ENCODE data around the gene SLC15A3. TPM values are rescaled to one million over a fixed set of nuclear protein-coding genes. Genes with fewer than 3 reads are reported as not detected.

The SLC15A3 gene
- total and polyA plus RNA-seq, 4 donors = 9.0 to 20.9 (median 16.3) TPM

- no peak overlapping the region for H3K4me3 ChIP-seq (ENCODE audit: low read depth in 1 of 3, low read length in 3 of 3)
- WGBS = 77% methylated on average over 6 of the region's 6 CpGs
- peaks cover 0 to 6% (median 0%) of the 10 kb centered on the region in 4 donors for H3K27me3 ChIP-seq (ENCODE audit: control insufficient read depth in 4 of 4, insufficient read depth in 4 of 4, low read length in 3 of 4)
- no peak overlapping the region for H3K9ac ChIP-seq (ENCODE audit: low read depth in 1 of 2, low read length in 2 of 2)
- peaks cover 0 to 2% (median 0%) of the 10 kb centered on the region in 4 donors for H3K4me1 ChIP-seq (ENCODE audit: control insufficient read depth in 4 of 4, insufficient read depth in 4 of 4, low read length in 3 of 4)
- no peak for TF ChIP-seq FOXA2 (IDR thresholded peaks at IDR 0.05)
- TF ChIP-seq CTCF (IDR thresholded peaks at IDR 0.05; ENCODE audit: low read depth, low read length, missing input control) = no peak
- TF ChIP-seq SP1 (IDR thresholded peaks at IDR 0.05) = no peak
- no peak for TF ChIP-seq RAD21 (IDR thresholded peaks at IDR 0.05)
- TF ChIP-seq ZBTB33 (IDR thresholded peaks at IDR 0.05) = no peak
- no peak for TF ChIP-seq REST (IDR thresholded peaks at IDR 0.05)
- TF ChIP-seq HNF4G (IDR thresholded peaks at IDR 0.05) = no peak
- no peak for TF ChIP-seq GABPA (IDR thresholded peaks at IDR 0.05 in 1 of 2, conservative IDR thresholded peaks at IDR 0.05 in 1 of 2)
- TF ChIP-seq MAX (IDR thresholded peaks at IDR 0.05) = no peak
- TF ChIP-seq RXRA (IDR thresholded peaks at IDR 0.05) = no peak
- no peak for TF ChIP-seq NR2F2 (IDR thresholded peaks at IDR 0.05)
- no peak for TF ChIP-seq FOXA1 (IDR thresholded peaks at IDR 0.05)
- no peak for TF ChIP-seq HNF4A (conservative IDR thresholded peaks at IDR 0.05)
- TF ChIP-seq EGR1 (IDR thresholded peaks at IDR 0.05; ENCODE audit: low read depth in 2 of 2) = no peak
- TF ChIP-seq YY1 (IDR thresholded peaks at IDR 0.05) = no peak
- no peak for TF ChIP-seq JUND (IDR thresholded peaks at IDR 0.05)
- TF ChIP-seq TAF1 (conservative IDR thresholded peaks at IDR 0.05) = no peak
- TF ChIP-seq, protein P1, sequence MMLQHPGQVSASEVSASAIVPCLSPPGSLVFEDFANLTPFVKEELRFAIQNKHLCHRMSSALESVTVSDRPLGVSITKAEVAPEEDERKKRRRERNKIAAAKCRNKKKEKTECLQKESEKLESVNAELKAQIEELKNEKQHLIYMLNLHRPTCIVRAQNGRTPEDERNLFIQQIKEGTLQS (IDR thresholded peaks at IDR 0.05) = no peak
- H3K36me3 ChIP-seq (ENCODE audit: control insufficient read depth in 4 of 4, insufficient read depth in 3 of 4, low read depth in 1 of 4, low read length in 3 of 4) = no peaks in the 10 kb centered on the region
- H3K9me3 ChIP-seq (ENCODE audit: control insufficient read depth in 4 of 4, low read length in 3 of 4) = peaks cover 0 to 6% (median 0%) of the 10 kb centered on the region in 4 donors
- DNase-seq (ENCODE audit: low spot score) = no peak
- no peak overlapping the region for H3K27ac ChIP-seq (ENCODE audit: low read depth in 1 of 2, low read length in 2 of 2)
Observed at GRCh38 chr11:60964801-60965200, 12.8 kb upstream of the SLC15A3 start.
